Ectodermal cell (in vitro differentiated cells): ENCODE measurements around the gene B4GALNT2.
"Not testable (repeated sequence)": the region's sequence is repeated elsewhere in the genome, so short reads cannot be mapped to it uniquely, and the experiment has no call there.

ENCODE experiments used
- H3K27ac ChIP-seq: 2 replicates; pipeline ENCODE4 v1.7.0; 2013; ENCODE audit warnings: mild to moderate bottlenecking, low read depth, low read length; ENCODE audit not compliant: insufficient read depth, poor library complexity, severe bottlenecking
- H3K27me3 ChIP-seq: 2 replicates; pipeline ENCODE4 v1.7.0; 2013; ENCODE audit warnings: mild to moderate bottlenecking, low read length; ENCODE audit not compliant: insufficient read depth, control insufficient read depth, poor library complexity, severe bottlenecking
- H3K36me3 ChIP-seq: one replicate; pipeline ENCODE4 v1.7.0; 2013; ENCODE audit warnings: low read length; ENCODE audit not compliant: control insufficient read depth, insufficient read depth
- H3K4me1 ChIP-seq: one replicate; pipeline ENCODE4 v1.7.0; 2013; ENCODE audit warnings: low read length; ENCODE audit not compliant: control insufficient read depth, insufficient read depth
- H3K4me3 ChIP-seq: 2 replicates; pipeline ENCODE4 v1.7.0; 2013; ENCODE audit warnings: low read depth, low read length, control low read depth; ENCODE audit not compliant: insufficient read depth
- H3K9me3 ChIP-seq: 2 replicates; pipeline ENCODE4 v1.7.0; 2013; ENCODE audit warnings: mild to moderate bottlenecking, low read length, moderate library complexity; ENCODE audit not compliant: control insufficient read depth
- WGBS, 2 experiments: methylation state at CpG; one replicate each; pipeline ENCODE4 v1.1.7; 2013; ENCODE audit warnings: missing lambda C conversion rate in 2 of 2; 5-methylcytosine and 5-hydroxymethylcytosine counted together

B4GALNT2 gene

DNA sequence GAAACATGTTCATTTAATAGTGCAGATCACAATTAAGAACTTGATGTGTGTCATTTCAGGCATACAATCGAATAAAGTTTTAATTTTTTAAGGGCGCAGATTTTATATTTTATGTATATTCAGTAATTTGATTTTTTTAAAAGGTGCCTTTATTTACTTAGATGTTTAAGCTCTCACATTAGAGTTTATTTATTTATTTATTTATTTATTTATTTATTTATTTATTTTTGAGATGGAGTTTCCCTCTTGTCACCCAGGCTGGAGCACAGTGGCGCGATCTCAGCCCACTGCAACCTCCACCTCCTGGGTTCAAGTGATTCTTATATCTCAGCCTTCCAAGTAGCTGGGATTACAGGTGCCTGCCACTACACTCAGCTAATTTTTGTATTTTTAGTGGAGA lies 3.8 kb downstream of the B4GALNT2 start:
- H3K27ac ChIP-seq = no peak overlapping the region
- no peak overlapping the region for H3K4me3 ChIP-seq
- no peaks in the 10 kb centered on the region for H3K36me3 ChIP-seq
- H3K27me3 ChIP-seq = peaks cover 41% of the 10 kb centered on the region
- H3K4me1 ChIP-seq = peaks cover 3% of the 10 kb centered on the region
- 88 to 96% methylated on average over 3 to 4 of the region's 4 CpGs for WGBS, 2 experiments
- H3K9me3 ChIP-seq = no peaks in the 10 kb centered on the region

DNA sequence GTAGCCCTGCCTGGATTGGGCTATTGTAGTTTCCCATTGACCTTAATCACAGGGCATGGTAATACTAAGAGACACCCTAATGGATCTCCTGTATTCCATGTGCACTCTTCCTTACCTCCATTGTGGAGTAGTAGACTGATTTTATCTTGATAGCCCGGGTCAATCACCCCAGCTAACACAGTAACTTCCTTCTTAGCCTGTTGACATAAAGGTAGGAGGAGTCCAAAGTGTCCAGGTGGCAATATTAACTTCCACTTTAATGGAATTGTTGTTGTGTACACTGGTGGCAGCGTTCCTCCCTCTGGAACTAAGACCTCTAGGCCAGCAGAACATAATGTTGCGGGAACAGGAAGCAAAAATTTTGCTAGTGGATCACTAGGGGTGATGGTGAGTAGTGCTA lies 13.1 kb downstream of the B4GALNT2 start:
- H3K4me1 ChIP-seq, H3K36me3 ChIP-seq, H3K27me3 ChIP-seq, H3K4me3 ChIP-seq, H3K9me3 ChIP-seq, H3K27ac ChIP-seq: not testable (repeated sequence)
- WGBS, 2 experiments = 84 to 95% methylated on average over 3 of the region's 3 CpGs

DNA sequence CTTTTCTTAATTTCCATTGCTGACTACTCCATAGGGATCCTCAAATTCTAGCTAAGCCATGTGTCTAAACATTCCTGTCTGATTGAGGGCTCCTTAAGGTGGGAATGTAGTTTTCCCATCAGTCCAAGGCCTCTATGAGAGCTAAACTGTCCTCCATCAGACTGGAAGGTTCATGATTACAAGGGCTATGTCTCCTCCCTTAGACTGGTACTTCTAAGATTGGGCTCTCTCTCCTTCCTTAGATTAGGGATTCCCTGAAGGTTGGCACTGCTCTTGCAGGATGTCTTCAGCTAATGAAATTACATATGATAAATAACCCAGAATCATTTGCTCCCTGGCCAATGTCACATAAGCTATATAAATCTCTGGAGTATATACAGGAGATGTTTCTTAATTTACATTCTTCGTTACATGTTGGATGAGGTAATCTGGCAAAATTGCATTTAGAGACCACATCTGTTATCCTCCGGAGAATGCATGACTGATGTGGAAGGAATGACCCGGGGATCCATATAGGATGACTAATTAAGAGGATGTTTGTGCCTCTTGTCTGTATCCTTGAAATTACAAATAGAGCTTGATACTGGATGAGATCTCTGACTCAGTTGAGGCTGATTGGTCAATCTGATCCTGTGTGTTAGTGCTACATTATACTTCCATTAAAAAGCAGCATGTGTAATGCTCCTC lies 14.2 kb downstream of the B4GALNT2 start:
- H3K36me3 ChIP-seq = no peaks in the 10 kb centered on the region
- no peaks in the 10 kb centered on the region for H3K27me3 ChIP-seq
- H3K9me3 ChIP-seq = no peaks in the 10 kb centered on the region
- WGBS, 2 experiments = 85% methylated on average over 3 of the region's 3 CpGs
- no peak overlapping the region for H3K4me3 ChIP-seq
- no peak overlapping the region for H3K27ac ChIP-seq
- no peaks in the 10 kb centered on the region for H3K4me1 ChIP-seq

DNA sequence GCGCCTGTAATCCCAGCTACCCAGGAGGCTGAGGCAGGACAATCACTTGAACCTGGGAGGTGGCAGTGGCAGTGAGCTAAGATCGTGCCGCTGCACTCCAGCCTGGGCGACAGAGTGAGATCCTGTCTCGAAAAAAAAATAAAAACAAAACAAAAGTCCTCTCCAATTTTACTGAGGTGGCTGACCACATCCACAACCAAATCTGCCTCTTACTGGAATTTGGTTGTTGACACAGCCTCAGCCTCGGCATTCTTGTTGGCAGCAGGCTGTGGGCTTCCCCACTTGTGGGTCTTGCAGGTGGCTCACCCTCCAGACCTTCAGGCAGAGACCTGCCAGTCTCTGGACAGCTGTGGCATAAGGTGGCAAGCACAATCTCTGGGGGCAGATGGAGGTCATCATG lies 15.6 kb downstream of the B4GALNT2 start:
- WGBS, 2 experiments = 90 to 92% methylated on average over 6 of the region's 6 CpGs

DNA sequence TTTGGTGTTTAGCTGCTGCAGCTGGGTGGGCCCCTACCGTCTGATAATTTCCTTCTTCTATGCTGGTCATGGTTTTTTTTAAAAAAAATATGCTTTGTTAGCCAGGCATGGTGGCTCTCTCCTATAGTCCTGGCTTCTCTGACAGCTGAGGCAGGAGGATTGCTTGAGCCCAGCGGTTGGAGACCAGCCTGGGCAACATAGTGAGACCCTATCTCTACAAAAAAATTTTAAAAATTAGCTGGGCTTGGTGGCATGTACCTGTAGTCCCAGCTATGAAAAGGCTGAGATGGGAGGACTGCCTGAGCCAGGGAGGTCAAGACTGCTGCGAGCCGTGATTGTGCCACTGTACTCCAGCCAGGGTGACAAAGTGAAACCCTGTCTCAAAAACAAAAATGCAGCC lies 19.4 kb downstream of the B4GALNT2 start:
- H3K4me1 ChIP-seq = no peaks in the 10 kb centered on the region
- WGBS, 2 experiments = 91 to 92% methylated on average over 4 of the region's 4 CpGs
- no peaks in the 10 kb centered on the region for H3K9me3 ChIP-seq
- H3K4me3 ChIP-seq = no peak overlapping the region
- H3K27me3 ChIP-seq = no peaks in the 10 kb centered on the region
- no peak overlapping the region for H3K27ac ChIP-seq
- H3K36me3 ChIP-seq = no peaks in the 10 kb centered on the region

More for the DNA sequence above, 15.6 kb downstream of the B4GALNT2 start:
- no peaks in the 10 kb centered on the region for H3K4me1 ChIP-seq
- no peak overlapping the region for H3K4me3 ChIP-seq
- H3K36me3 ChIP-seq = no peaks in the 10 kb centered on the region
- no peaks in the 10 kb centered on the region for H3K9me3 ChIP-seq
- no peak overlapping the region for H3K27ac ChIP-seq
- H3K27me3 ChIP-seq = no peaks in the 10 kb centered on the region

DNA sequence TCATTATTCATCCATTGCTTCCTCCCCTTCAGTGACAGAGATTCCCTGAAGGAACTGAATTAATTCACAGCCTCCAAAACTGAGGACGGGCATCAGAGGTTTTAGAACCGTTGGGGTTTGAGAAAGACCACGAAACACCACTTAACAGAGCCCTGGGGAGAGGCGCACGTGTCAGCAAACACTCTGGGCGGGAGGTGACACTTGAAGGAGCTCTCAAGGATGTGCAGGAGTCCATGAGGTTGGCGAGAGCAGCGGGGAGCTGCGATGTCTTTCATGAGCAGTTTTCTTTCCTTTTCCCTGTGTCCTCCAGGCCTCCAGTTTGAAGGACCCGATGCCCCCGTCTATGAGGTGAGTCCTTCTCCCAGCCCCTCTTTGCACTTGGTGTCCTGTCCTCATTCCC lies 23.7 kb downstream of the B4GALNT2 start:
- Histone ChIP-seq H3K4me1 (no peaks in the 10 kb centered on the region), H3K27ac (no peak overlapping the region), H3K4me3 (no peak overlapping the region), H3K9me3 (no peaks in the 10 kb centered on the region), H3K36me3 (no peaks in the 10 kb centered on the region), H3K27me3 (no peaks in the 10 kb centered on the region)
- WGBS, 2 experiments = 92% methylated on average over 11 of the region's 11 CpGs

DNA sequence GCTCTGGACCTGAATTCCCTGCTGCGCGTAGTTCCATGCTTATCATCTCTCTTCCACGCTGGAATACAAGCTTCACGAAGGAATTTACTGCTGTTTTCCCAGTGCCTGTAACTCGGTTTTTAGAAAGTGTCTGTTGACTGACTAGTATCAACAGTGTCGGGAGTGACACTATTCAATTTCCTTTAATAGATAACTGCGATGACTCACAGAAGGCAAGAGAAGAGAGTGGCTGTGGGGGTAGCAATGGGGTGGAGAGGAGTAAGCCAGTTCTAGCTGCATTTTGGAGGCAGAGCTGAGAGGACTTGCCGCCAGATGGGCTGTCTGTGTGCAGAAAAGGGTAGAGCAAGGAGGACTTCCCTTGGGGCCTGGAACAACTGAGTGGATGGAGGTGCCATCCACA lies 25.2 kb downstream of the B4GALNT2 start:
- H3K4me3 ChIP-seq = no peak overlapping the region
- 90 to 93% methylated on average over 8 of the region's 8 CpGs for WGBS, 2 experiments
- no peaks in the 10 kb centered on the region for H3K4me1 ChIP-seq
- H3K9me3 ChIP-seq = no peaks in the 10 kb centered on the region
- H3K27ac ChIP-seq = no peak overlapping the region
- no peaks in the 10 kb centered on the region for H3K36me3 ChIP-seq
- no peaks in the 10 kb centered on the region for H3K27me3 ChIP-seq

DNA sequence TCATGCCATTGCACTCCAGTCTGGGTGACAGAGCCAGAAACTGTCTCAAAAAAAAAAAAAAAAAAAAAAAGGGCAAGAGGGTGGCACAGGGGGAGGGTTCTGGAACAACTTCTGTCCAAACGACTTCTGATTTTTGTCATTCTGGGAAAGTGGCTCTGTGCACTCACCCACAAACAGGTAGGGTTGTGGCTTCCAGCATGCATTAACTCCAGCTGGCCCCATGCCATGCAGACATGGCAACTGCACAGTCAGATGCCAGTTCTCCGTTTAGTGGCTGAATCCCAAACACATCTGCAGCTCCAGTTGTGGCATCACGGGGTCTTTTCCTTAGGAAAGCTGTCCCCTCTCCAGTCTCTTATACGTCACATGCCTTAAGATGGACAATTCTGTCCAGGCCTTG lies 30.3 kb downstream of the B4GALNT2 start:
- Histone ChIP-seq H3K9me3 (no peaks in the 10 kb centered on the region), H3K27me3 (no peaks in the 10 kb centered on the region), H3K27ac (no peak overlapping the region), H3K36me3 (no peaks in the 10 kb centered on the region), H3K4me1 (no peaks in the 10 kb centered on the region), H3K4me3 (no peak overlapping the region)
- 93 to 94% methylated on average over 4 of the region's 4 CpGs for WGBS, 2 experiments

DNA sequence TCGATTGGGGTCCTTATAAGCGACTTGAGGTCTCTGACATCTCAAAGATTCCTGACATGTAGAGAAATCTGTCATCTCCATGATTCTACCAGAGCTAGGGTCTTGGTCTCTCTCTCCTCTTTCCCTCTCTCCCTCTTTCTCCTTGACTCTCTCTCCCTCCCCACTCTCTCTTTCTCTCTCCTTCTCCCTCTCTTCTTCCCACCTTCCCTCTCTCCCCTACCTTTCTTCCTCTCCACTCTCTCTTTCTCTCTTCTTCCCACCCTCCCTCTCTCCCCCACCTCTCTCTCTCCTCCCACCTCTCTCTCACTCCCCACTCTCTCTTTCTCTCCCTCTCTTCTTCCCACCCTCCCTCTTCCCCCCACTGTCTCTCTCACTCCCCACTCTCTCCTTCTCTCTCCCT lies 32.6 kb downstream of the B4GALNT2 start:
- WGBS, 2 experiments = 91 to 93% methylated on average over 2 of the region's 2 CpGs
- Histone ChIP-seq H3K4me1 (no peaks in the 10 kb centered on the region), H3K27ac (no peak overlapping the region), H3K27me3 (no peaks in the 10 kb centered on the region), H3K36me3 (no peaks in the 10 kb centered on the region), H3K9me3 (no peaks in the 10 kb centered on the region), H3K4me3 (no peak overlapping the region)

DNA sequence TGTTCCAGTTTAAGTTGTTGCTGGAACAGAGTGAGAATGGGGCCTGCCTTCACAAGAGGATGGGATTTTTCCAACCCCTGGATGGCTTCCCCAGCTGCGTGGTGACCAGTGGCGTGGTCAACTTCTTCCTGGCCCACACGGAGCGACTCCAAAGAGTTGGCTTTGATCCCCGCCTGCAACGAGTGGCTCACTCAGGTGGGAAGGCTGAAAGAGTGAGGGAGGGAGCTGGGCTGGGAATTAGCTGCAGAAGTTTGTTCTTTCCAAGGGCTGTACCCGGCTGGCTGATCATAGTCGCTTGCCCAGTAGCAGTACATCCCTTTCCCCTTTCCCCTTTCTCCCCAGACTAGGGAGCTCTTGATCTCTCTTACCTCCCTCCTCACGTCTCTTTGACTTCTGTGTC lies 36.1 kb downstream of the B4GALNT2 start:
- Histone ChIP-seq H3K9me3 (no peaks in the 10 kb centered on the region), H3K27ac (no peak overlapping the region), H3K4me3 (no peak overlapping the region), H3K27me3 (no peaks in the 10 kb centered on the region), H3K4me1 (no peaks in the 10 kb centered on the region), H3K36me3 (no peaks in the 10 kb centered on the region)
- WGBS, 2 experiments = 79 to 82% methylated on average over 9 of the region's 9 CpGs

DNA sequence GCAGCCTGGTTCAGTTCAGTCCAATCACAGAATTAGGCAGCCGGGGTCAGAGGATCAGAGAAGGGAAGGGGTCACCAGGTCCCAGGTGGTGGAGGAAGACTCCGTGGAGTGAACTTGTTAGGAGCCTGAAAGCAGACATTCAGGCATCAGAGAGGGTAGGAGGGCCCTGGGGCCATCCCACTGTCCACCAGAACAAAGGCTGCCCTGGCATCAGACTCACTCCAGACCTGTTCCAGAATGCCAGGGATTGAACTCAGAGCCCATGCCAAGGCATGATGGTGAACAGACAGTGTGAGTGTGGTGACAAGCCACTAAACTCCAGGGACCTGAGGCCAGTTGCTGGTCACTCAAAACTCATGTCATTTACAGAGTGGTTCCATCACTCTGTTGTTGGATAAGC lies 37.6 kb downstream of the B4GALNT2 start:
- WGBS, 2 experiments = 94 to 97% methylated on average over 2 of the region's 2 CpGs
- Histone ChIP-seq H3K4me1 (no peaks in the 10 kb centered on the region), H3K36me3 (no peaks in the 10 kb centered on the region), H3K27me3 (no peaks in the 10 kb centered on the region), H3K4me3 (no peak overlapping the region), H3K9me3 (no peaks in the 10 kb centered on the region), H3K27ac (no peak overlapping the region)
